Bronchial epithelial cell (primary cell): Measurements from ENCODE around the gene PTGS1. TPM values are rescaled to one million over a fixed set of nuclear protein-coding genes. Genes with fewer than 3 reads are reported as not detected.

ENCODE experiments used
- DNase-seq: peaks from one replicate; pipeline ENCODE4 v3.0.0-alpha.2; 2010; ENCODE audit warnings: low read depth
- FAIRE-seq: peaks from 2 replicates; lab custom pipeline; 2011; peaks lifted over from hg19 to GRCh38; lab: Jason Lieb, UNC
- H3K27me3 ChIP-seq: 2 replicates; pipeline ENCODE4 v1.5.1; 2011; ENCODE audit warnings: low read length; ENCODE audit not compliant: control insufficient read depth, insufficient read depth
- H3K36me3 ChIP-seq: 2 replicates; pipeline ENCODE4 v1.5.1; 2011; ENCODE audit warnings: low read length; ENCODE audit not compliant: control insufficient read depth, insufficient read depth
- H3K4me3 ChIP-seq: 2 replicates; pipeline ENCODE4 v1.5.1; 2011; ENCODE audit warnings: mild to moderate bottlenecking, low read depth, low read length, control low read depth
- total RNA-seq: library from RNA; depleted of rRNA; stranded (reverse); fragments of >200 nt; gene quantifications from 2 replicates; pipeline ENCODE4 v1.2.1, GENCODE V29; 2014
- TF ChIP-seq, protein P1 (sequence below): IDR thresholded peaks from 2 replicates; pipeline ENCODE4 v1.5.1; 2011; ENCODE audit warnings: mild to moderate bottlenecking, moderate library complexity, low read length, control low read depth, inconsistent platforms; ENCODE audit not compliant: insufficient read depth, severe bottlenecking

PTGS1 gene
- total RNA-seq, 1 donor from 2014 or later, result 1.3 TPM

DNA sequence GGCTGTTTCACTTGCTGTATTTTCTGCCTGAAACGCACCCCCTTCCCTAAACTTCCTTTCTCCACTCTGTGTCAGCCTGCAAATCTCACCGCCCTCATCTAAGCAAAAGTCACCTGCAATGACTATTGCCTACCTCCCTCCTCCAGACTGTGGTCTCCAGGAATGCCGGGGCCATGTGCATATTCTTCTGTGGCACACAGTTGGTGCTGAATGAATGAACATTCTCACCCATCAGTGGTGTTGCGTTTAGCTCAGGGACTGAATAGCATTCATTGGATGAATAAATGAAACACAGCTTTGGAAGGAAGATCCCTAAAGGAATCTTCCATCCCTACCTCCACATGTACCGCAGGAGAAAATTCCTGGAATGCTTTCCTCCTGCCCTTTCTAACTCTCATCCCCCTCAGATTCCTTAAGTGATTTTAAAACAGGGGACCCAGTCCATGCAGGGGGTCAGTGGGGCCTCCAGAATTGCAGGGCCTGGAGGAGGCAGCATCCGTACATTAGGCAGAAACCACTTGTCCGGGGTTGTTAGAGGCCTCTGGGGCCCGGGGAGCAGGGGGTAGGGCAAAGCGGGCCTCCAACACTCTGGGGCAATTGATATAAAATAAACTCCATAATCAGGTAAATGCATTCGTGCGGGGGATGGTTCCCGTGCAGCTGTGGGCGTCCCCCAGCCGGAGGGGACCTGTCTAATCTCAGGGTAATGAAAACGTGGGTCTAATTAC is 28.3 kb upstream of the PTGS1 start:
- TF ChIP-seq, protein P1, sequence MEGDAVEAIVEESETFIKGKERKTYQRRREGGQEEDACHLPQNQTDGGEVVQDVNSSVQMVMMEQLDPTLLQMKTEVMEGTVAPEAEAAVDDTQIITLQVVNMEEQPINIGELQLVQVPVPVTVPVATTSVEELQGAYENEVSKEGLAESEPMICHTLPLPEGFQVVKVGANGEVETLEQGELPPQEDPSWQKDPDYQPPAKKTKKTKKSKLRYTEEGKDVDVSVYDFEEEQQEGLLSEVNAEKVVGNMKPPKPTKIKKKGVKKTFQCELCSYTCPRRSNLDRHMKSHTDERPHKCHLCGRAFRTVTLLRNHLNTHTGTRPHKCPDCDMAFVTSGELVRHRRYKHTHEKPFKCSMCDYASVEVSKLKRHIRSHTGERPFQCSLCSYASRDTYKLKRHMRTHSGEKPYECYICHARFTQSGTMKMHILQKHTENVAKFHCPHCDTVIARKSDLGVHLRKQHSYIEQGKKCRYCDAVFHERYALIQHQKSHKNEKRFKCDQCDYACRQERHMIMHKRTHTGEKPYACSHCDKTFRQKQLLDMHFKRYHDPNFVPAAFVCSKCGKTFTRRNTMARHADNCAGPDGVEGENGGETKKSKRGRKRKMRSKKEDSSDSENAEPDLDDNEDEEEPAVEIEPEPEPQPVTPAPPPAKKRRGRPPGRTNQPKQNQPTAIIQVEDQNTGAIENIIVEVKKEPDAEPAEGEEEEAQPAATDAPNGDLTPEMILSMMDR, result no peak
- DNase-seq, result no peak
- Histone ChIP-seq H3K4me3 (no peak overlapping the region), H3K36me3 (no peaks in the 10 kb centered on the region), H3K27me3 (peaks cover 3% of the 10 kb centered on the region)
- peak; percentile 55 for FAIRE-seq

- Histone ChIP-seq H3K4me3 (peak overlapping the region; percentile 40), H3K27me3 (no peaks in the 10 kb centered on the region), H3K36me3 (no peaks in the 10 kb centered on the region)
- TF ChIP-seq, protein P1, result no peak
- FAIRE-seq (no peak), DNase-seq (no peak)
Measured at GRCh38 chr9:122346478-122347347, 24.1 kb upstream of the PTGS1 start.

DNA sequence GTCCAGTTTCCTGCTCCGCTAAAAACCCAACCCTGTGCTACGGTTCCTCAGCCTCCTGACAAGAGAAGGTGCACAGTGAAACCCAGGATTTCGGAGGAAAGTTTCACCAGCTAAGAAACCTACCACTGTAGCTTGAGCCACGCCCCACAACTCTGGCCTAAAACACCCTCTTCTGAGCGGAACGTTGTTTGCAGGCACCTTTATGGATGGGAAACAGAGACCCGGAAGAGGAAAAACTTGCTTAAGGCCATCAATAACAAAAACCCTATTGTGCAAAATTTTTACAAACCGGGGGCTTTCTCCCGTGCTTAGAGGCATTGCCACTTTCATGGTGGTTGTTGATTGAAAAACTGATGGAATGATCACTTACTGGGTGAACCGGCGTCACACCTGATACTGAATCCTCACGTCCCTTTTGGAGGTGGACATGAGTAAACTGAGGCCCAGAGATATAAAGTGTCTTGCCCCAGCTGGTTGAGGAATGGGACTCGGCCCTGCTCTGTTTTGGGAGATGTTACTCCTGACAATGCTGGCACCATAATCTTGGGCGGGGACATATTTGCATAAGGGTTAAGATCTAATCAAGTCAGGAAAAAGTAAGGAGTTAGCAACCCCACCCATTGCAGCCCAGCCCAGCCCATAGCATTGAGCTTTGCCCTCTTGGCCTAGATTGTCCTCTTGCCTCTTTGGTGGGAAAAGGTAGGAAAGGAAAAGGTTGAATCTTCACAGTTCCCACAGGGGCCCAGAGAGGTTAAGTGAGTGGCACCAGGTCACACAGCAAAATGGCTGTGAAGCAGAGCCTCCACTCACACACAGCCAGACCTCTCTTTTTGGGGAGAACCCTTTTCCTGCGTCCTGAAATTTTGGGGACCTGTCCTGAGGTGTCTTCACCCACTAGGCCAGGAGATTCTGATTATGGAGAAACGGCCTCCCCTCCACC is 23.2 kb upstream of the PTGS1 start:
- peak; percentile 50 for DNase-seq
- H3K36me3 ChIP-seq, result no peaks in the 10 kb centered on the region
- no peak for FAIRE-seq
- peak overlapping the region; percentile 40 for H3K4me3 ChIP-seq
- H3K27me3 ChIP-seq, result no peaks in the 10 kb centered on the region
- TF ChIP-seq, protein P1, result no peak

DNA sequence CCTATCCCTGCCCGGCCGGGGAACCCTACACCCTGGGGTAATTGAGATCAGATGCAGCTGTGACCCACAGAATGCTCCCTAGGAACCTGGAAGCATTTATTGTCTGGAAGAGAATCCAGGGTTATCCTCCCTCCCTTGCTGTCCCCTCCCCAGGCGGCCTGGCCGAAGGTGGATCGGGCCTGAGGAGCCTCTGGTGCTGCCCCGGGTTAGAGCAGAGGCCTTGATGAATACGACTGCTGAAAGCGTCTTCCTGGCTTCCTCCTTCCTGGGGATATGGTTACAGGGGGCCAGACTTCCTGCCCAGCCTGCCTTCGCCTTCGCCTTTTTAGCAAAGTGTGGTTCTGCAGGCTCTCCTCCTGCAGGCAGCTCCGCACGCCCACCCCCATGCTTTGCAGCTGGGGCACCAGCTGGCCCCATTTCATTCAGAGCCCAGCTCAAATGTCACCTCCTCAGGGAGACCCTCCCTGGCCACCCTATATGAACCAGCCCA is 22.5 kb upstream of the PTGS1 start:
- Histone ChIP-seq H3K36me3 (no peaks in the 10 kb centered on the region), H3K4me3 (no peak overlapping the region), H3K27me3 (no peaks in the 10 kb centered on the region)
- DNase-seq, result no peak
- no peak for FAIRE-seq
- TF ChIP-seq, protein P1, result no peak

DNA sequence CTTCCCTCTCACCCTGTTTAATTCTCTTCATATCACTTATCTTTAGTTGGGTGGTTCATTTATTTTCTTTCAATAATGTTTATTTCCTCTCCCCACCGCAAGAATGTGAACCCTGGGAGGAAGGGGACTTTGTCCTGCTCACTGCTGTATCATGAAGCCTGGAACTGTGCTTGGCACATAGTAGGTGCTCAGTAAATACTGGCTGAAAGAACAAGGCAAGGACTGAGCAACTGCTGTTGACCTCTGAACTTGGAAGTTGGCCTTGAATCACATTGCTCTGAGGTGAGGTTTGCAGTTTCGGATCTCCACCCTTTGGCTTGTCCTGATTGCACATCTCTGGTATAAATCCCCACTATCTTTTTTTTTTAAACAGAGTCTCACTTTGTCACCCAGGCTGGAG is 22.0 kb upstream of the PTGS1 start:
- Histone ChIP-seq H3K4me3 (no peak overlapping the region), H3K27me3 (no peaks in the 10 kb centered on the region), H3K36me3 (no peaks in the 10 kb centered on the region)
- TF ChIP-seq, protein P1, result no peak
- DNase-seq (no peak), FAIRE-seq (no peak)
